ENCODE measurements around the gene AP1S1.

AP1S1 gene

GRCh38 chr7:101166909-101167644, 12.8 kb downstream of the AP1S1 start:
- H3K9ac ChIP-seq (ENCODE audit: low read length) = peak overlapping the region; percentile 41
- peaks cover 55% of the 10 kb centered on the region for H3K4me1 ChIP-seq (ENCODE audit: control insufficient read depth, insufficient read depth, low read length)
- no peak overlapping the region for H3K27ac ChIP-seq (ENCODE audit: low read depth, low read length)
- peaks cover 82% of the 10 kb centered on the region for H3K27me3 ChIP-seq (ENCODE audit: control insufficient read depth, insufficient read depth, low read length)
- no peaks in the 10 kb centered on the region for H3K36me3 ChIP-seq (ENCODE audit: control insufficient read depth, insufficient read depth, low read length)
- H3K4me3 ChIP-seq (ENCODE audit: low read depth, low read length) = peak overlapping the region; percentile 54
- no peaks in the 10 kb centered on the region for H3K9me3 ChIP-seq (ENCODE audit: control insufficient read depth, insufficient read depth, low read depth, low read length)

GRCh38 chr7:101167645-101168411, 13.6 kb downstream of the AP1S1 start:
- Histone ChIP-seq H3K27ac (ENCODE audit: low read depth, low read length) (no peak overlapping the region), H3K4me3 (ENCODE audit: low read depth, low read length) (peak overlapping the region; percentile 54), H3K9me3 (ENCODE audit: control insufficient read depth, insufficient read depth, low read depth, low read length) (no peaks in the 10 kb centered on the region), H3K4me1 (ENCODE audit: control insufficient read depth, insufficient read depth, low read length) (peaks cover 58% of the 10 kb centered on the region), H3K9ac (ENCODE audit: low read length) (peak overlapping the region; percentile 46), H3K27me3 (ENCODE audit: control insufficient read depth, insufficient read depth, low read length) (peaks cover 89% of the 10 kb centered on the region), H3K36me3 (ENCODE audit: control insufficient read depth, insufficient read depth, low read length) (no peaks in the 10 kb centered on the region)

DNA sequence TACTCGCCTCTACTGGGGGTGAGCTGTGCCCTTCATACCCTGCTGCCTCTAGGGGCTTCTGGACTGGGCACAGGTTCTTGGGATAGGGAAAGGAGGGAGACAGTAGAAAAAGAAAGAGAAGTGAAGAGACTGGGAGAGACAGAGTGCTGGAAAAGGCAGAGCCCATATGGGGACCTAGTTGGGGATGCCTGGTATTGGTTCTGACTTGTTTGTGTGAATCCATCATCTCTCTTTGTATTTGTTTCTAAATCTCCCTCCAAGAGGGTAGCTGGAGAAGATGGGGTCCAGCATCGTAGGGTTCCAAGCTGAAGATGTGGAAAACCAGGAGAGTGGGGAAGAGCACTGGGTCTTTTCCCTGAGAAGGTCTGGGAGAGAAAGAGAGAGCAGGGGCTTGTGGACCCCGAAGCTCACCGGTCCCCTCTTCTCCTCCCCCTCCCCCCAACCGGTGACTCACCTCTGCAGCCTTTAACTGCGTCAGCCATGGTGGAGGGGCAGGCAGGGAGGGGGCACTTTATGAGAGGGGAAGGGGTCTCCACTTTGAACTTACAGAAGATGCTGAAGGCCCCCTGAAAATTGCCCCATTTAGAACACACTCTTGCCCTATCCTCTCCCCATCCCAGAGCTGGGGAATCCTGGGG, 14.3 kb downstream of the AP1S1 start:
- peak overlapping the region; percentile 54 for H3K4me3 ChIP-seq (ENCODE audit: low read depth, low read length)
- no peaks in the 10 kb centered on the region for H3K36me3 ChIP-seq (ENCODE audit: control insufficient read depth, insufficient read depth, low read length)
- no peaks in the 10 kb centered on the region for H3K9me3 ChIP-seq (ENCODE audit: control insufficient read depth, insufficient read depth, low read depth, low read length)
- no peak overlapping the region for H3K27ac ChIP-seq (ENCODE audit: low read depth, low read length)
- H3K4me1 ChIP-seq (ENCODE audit: control insufficient read depth, insufficient read depth, low read length) = peaks cover 63% of the 10 kb centered on the region
- H3K27me3 ChIP-seq (ENCODE audit: control insufficient read depth, insufficient read depth, low read length) = peaks cover 93% of the 10 kb centered on the region
- H3K9ac ChIP-seq (ENCODE audit: low read length) = peak overlapping the region; percentile 46

DNA sequence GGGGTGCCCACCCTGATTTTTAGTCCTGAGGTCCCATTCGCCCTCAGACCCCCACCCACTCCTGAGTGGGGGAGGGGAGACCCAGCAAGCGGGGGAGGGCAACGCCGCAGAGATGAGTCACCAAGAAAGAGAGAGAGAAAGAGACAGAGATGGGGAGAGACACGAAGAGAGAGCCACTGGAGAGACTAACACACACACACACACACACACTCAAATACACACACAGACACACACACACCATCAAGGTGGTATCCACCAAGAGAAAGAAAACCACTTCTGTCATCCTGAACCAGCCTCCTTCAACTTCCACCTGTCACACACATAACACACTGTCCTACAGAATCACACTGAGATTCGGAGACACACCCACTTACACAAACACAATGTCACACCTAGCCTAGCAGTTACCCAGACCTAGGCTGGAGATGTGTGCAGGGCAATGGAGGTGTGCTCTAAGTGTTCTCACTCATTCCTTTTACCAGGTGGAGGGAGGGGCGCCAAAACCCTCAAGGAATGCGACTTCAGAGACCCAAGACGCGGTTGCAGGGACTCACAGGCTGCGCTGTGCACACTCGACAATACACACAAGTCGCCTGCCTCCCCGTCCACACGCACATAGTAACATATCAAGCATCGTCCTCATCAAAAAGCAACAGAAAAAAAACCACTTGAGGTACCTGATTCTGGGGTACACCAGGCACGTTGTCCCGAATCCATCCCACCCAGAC, 15.0 kb downstream of the AP1S1 start:
- Histone ChIP-seq H3K27me3 (ENCODE audit: control insufficient read depth, insufficient read depth, low read length) (peaks cover 93% of the 10 kb centered on the region), H3K9ac (ENCODE audit: low read length) (peak overlapping the region; percentile 42), H3K9me3 (ENCODE audit: control insufficient read depth, insufficient read depth, low read depth, low read length) (no peaks in the 10 kb centered on the region), H3K27ac (ENCODE audit: low read depth, low read length) (no peak overlapping the region), H3K4me1 (ENCODE audit: control insufficient read depth, insufficient read depth, low read length) (peaks cover 63% of the 10 kb centered on the region), H3K4me3 (ENCODE audit: low read depth, low read length) (peak overlapping the region; percentile 54), H3K36me3 (ENCODE audit: control insufficient read depth, insufficient read depth, low read length) (no peaks in the 10 kb centered on the region)

- Histone ChIP-seq H3K27me3 (ENCODE audit: control insufficient read depth, insufficient read depth, low read length) (peaks cover 93% of the 10 kb centered on the region), H3K36me3 (ENCODE audit: control insufficient read depth, insufficient read depth, low read length) (no peaks in the 10 kb centered on the region), H3K4me3 (ENCODE audit: low read depth, low read length) (peak overlapping the region; percentile 54), H3K9ac (ENCODE audit: low read length) (peak overlapping the region; percentile 42), H3K27ac (ENCODE audit: low read depth, low read length) (no peak overlapping the region), H3K9me3 (ENCODE audit: control insufficient read depth, insufficient read depth, low read depth, low read length) (no peaks in the 10 kb centered on the region), H3K4me1 (ENCODE audit: control insufficient read depth, insufficient read depth, low read length) (peaks cover 59% of the 10 kb centered on the region)
Observed at GRCh38 chr7:101169838-101170551, 15.7 kb downstream of the AP1S1 start.

GRCh38 chr7:101170617-101171441, 16.6 kb downstream of the AP1S1 start:
- H3K27me3 ChIP-seq (ENCODE audit: control insufficient read depth, insufficient read depth, low read length) = peaks cover 95% of the 10 kb centered on the region
- H3K9me3 ChIP-seq (ENCODE audit: control insufficient read depth, insufficient read depth, low read depth, low read length) = no peaks in the 10 kb centered on the region
- no peak overlapping the region for H3K9ac ChIP-seq (ENCODE audit: low read length)
- H3K4me3 ChIP-seq (ENCODE audit: low read depth, low read length) = peak overlapping the region; percentile 59
- no peak overlapping the region for H3K27ac ChIP-seq (ENCODE audit: low read depth, low read length)
- peaks cover 56% of the 10 kb centered on the region for H3K4me1 ChIP-seq (ENCODE audit: control insufficient read depth, insufficient read depth, low read length)
- H3K36me3 ChIP-seq (ENCODE audit: control insufficient read depth, insufficient read depth, low read length) = no peaks in the 10 kb centered on the region

- Histone ChIP-seq H3K4me3 (ENCODE audit: low read depth, low read length) (peak overlapping the region; percentile 59), H3K27ac (ENCODE audit: low read depth, low read length) (no peak overlapping the region), H3K27me3 (ENCODE audit: control insufficient read depth, insufficient read depth, low read length) (peaks cover 98% of the 10 kb centered on the region), H3K9me3 (ENCODE audit: control insufficient read depth, insufficient read depth, low read depth, low read length) (no peaks in the 10 kb centered on the region), H3K36me3 (ENCODE audit: control insufficient read depth, insufficient read depth, low read length) (no peaks in the 10 kb centered on the region), H3K4me1 (ENCODE audit: control insufficient read depth, insufficient read depth, low read length) (peaks cover 56% of the 10 kb centered on the region), H3K9ac (ENCODE audit: low read length) (no peak overlapping the region)
Observed at GRCh38 chr7:101171442-101171837, 17.2 kb downstream of the AP1S1 start.

DNA sequence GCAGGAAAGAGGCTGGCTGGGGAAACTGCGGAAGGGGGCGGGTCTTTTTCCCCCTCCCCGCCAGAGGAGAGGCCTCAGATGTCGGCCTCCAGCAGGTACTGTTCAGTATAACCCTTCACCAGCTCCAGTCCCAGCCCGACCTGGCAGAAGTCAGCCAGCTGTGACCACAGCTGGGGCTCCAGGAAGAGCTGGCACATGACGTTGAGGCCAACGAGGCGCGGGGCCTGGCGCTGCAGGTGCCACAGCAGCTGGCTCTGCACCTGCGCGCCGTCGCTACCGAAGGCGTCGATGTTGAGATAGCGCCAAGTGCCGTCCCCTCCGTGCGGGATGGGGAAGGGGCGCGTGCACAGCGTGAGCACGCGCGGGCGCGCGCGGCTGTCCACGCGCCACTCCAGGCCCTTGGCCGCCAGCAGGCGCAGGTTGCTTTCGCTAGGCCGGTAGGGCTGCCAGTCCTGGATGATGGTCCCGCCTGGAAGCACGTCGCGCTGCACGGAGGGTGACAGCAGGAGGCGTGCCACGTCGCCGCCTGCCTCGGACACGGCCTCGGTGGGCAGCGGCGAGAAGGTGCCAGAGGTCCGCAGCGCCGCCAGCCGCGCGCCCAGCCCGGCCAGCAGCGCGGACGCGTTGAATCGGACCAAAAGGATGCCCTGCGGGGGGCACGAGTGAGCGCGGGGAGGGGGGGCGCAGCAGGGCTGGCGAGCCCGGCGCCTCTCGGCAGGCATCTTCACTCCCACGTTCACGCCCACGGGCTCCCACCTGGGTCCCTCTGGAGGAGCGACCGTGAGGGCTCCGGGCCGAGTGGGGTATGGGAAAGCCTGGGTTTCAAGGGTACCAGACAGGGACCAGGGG, 18.0 kb downstream of the AP1S1 start:
- no peak overlapping the region for H3K27ac ChIP-seq (ENCODE audit: low read depth, low read length)
- no peak overlapping the region for H3K9ac ChIP-seq (ENCODE audit: low read length)
- no peaks in the 10 kb centered on the region for H3K36me3 ChIP-seq (ENCODE audit: control insufficient read depth, insufficient read depth, low read length)
- peaks cover 56% of the 10 kb centered on the region for H3K4me1 ChIP-seq (ENCODE audit: control insufficient read depth, insufficient read depth, low read length)
- H3K9me3 ChIP-seq (ENCODE audit: control insufficient read depth, insufficient read depth, low read depth, low read length) = no peaks in the 10 kb centered on the region
- peaks cover 100% of the 10 kb centered on the region for H3K27me3 ChIP-seq (ENCODE audit: control insufficient read depth, insufficient read depth, low read length)
- peak overlapping the region; percentile 59 for H3K4me3 ChIP-seq (ENCODE audit: low read depth, low read length)
